HepG2 (cell line): Measurements from ENCODE around the gene ADAMTSL4. TPM values are rescaled to one million over a fixed set of nuclear protein-coding genes. Genes with fewer than 3 reads are reported as not detected.
A peak's percentile ranks its signal among the peaks of the same experiment; 100 is the strongest.

Experiments
- ASH2L ChIP-seq: fragments of 300-600, 200-600 bp; sonication (generic); IDR thresholded peaks from 2 replicates; pipeline ENCODE4 v1.7.0; 2017; ENCODE audit warnings: low read depth, mild to moderate bottlenecking, moderate library complexity, mixed read lengths, low read length; ENCODE audit not compliant: insufficient read length
- CEBPB ChIP-seq: IDR thresholded peaks from 2 replicates; pipeline ENCODE4 v1.6.1; 2011; ENCODE audit warnings: low read depth, low read length, improper control_type of control experiment, borderline replicate concordance
- CHD2 ChIP-seq: IDR thresholded peaks from 2 replicates; pipeline ENCODE4 v1.6.1; 2011; ENCODE audit warnings: low read depth, low read length, improper control_type of control experiment
- HDAC6 ChIP-seq: fragments of 200-600 bp; sonication (generic); IDR thresholded peaks from 2 replicates; pipeline ENCODE4 v1.7.0; 2017; ENCODE audit warnings: mild to moderate bottlenecking, antibody characterized with exemption, low read length, low read depth
- HNF1B ChIP-seq: sonication (generic); formaldehyde crosslinking; IDR thresholded peaks from 2 replicates; pipeline ENCODE4 v1.5.1; 2020; ENCODE audit warnings: mild to moderate bottlenecking, moderate library complexity, missing genetic modification reagents
- IRF1 ChIP-seq: sonication (generic); formaldehyde crosslinking; IDR thresholded peaks from 2 replicates; pipeline ENCODE4 v1.4.0; 2020; ENCODE audit warnings: low read depth, mild to moderate bottlenecking, missing genetic modification reagents
- IRF2 ChIP-seq: IDR thresholded peaks from 2 replicates; pipeline ENCODE4 v1.6.1; 2018; ENCODE audit warnings: missing genetic modification reagents, missing compliant biosample characterization
- JARID2 ChIP-seq: sonication (generic); formaldehyde crosslinking; IDR thresholded peaks from 2 replicates; pipeline ENCODE4 v1.8.1; 2023; ENCODE audit warnings: missing genetic modification reagents, inconsistent platforms; ENCODE audit not compliant: insufficient replicate concordance
- KDM5B ChIP-seq: sonication (generic); formaldehyde crosslinking; IDR thresholded peaks from 2 replicates; pipeline ENCODE4 v1.4.0; 2020; ENCODE audit warnings: missing genetic modification reagents, mild to moderate bottlenecking, borderline replicate concordance
- MBNL3 ChIP-seq: fragments of 250-450 bp; sonication (Bioruptor Pico); conservative IDR thresholded peaks from 2 replicates; pipeline ENCODE4 v1.8.0; 2022; ENCODE audit warnings: mild to moderate bottlenecking, inconsistent platforms
- SIN3B ChIP-seq: fragments of 150-350 bp; IDR thresholded peaks from 2 replicates; pipeline ENCODE4 v1.6.1; 2014; ENCODE audit warnings: low read length
- U2AF1 ChIP-seq: fragments of 200-400 bp; formaldehyde crosslinking; optimal IDR thresholded peaks from 2 replicates; pipeline ENCODE3; 2017; ENCODE audit warnings: mild to moderate bottlenecking, low read depth, low read length
- XRCC5 ChIP-seq: fragments of 200-400 bp; formaldehyde crosslinking; optimal IDR thresholded peaks from 2 replicates; pipeline ENCODE3; 2017; ENCODE audit warnings: mild to moderate bottlenecking, low read length
- ZNF234 ChIP-seq: sonication (generic); formaldehyde crosslinking; conservative IDR thresholded peaks from 2 replicates; pipeline ENCODE4 v1.5.1; 2020; ENCODE audit warnings: mild to moderate bottlenecking, missing genetic modification reagents
- ZNF331 ChIP-seq: sonication (generic); formaldehyde crosslinking; IDR thresholded peaks from 2 replicates; pipeline ENCODE4 v1.4.0; 2020; ENCODE audit warnings: missing genetic modification reagents
- ZNF350 ChIP-seq: sonication (generic); formaldehyde crosslinking; IDR thresholded peaks from 2 replicates; pipeline ENCODE4 v1.4.0; 2020; ENCODE audit warnings: mild to moderate bottlenecking, low read depth, missing genetic modification reagents, borderline replicate concordance
- ZNF432 ChIP-seq: sonication (generic); formaldehyde crosslinking; IDR thresholded peaks from 2 replicates; pipeline ENCODE4 v1.5.0; 2020; ENCODE audit warnings: missing genetic modification reagents, mild to moderate bottlenecking, borderline replicate concordance
- ZNF501 ChIP-seq: sonication (generic); formaldehyde crosslinking; IDR thresholded peaks from 2 replicates; pipeline ENCODE4 v1.5.1; 2020; ENCODE audit warnings: mild to moderate bottlenecking, moderate library complexity, missing genetic modification reagents
- ZNF550 ChIP-seq: sonication (generic); formaldehyde crosslinking; IDR thresholded peaks from 2 replicates; pipeline ENCODE4 v1.4.0; 2020; ENCODE audit warnings: mild to moderate bottlenecking, missing genetic modification reagents, borderline replicate concordance
- ZNF562 ChIP-seq: sonication (generic); formaldehyde crosslinking; IDR thresholded peaks from 2 replicates; pipeline ENCODE4 v1.8.0; 2022; ENCODE audit warnings: missing genetic modification reagents, borderline replicate concordance
- ZNF572 ChIP-seq: sonication (generic); formaldehyde crosslinking; IDR thresholded peaks from 2 replicates; pipeline ENCODE4 v1.5.1; 2020; ENCODE audit warnings: mild to moderate bottlenecking, missing genetic modification reagents
- ZNF761 ChIP-seq: sonication (generic); formaldehyde crosslinking; conservative IDR thresholded peaks from 2 replicates; pipeline ENCODE4 v1.4.0; 2020; ENCODE audit warnings: mild to moderate bottlenecking, missing genetic modification reagents
- ZNF768 ChIP-seq: sonication (generic); formaldehyde crosslinking; IDR thresholded peaks from 2 replicates; pipeline ENCODE4 v1.4.0; 2020; ENCODE audit warnings: missing genetic modification reagents
- ZNF775 ChIP-seq: sonication (generic); formaldehyde crosslinking; IDR thresholded peaks from 2 replicates; pipeline ENCODE4 v1.4.0; 2020; ENCODE audit warnings: missing genetic modification reagents, mild to moderate bottlenecking, moderate library complexity, borderline replicate concordance
- polyA plus RNA-seq, 8 experiments: library from polyadenylated mRNA; depleted of rRNA in 3 of 8; stranded (reverse) in 7 of 8; unstranded in 1 of 8; fragments of >200 nt; fragmentation: Illumina TruSeq in 4 of 8; extraction: Trizol in 4 of 8; gene quantifications; 2 replicates each; pipeline versions ENCODE4 v1.2.1 to v1.2.3, GENCODE V29; 2011 to 2016; ENCODE audit warnings: low read depth in 4 of 8, missing spikeins in 1 of 8, mixed read lengths in 1 of 8; ENCODE audit not compliant: insufficient read depth in 1 of 8
- total RNA-seq, 5 experiments: library from RNA; depleted of rRNA; stranded (reverse); fragments of >200 nt; fragmentation: Illumina TruSeq; extraction: Trizol; gene quantifications; 2 replicates each; pipeline ENCODE4 v1.2.3, GENCODE V29; 2016; ENCODE audit warnings: low read depth in 1 of 5
- TF ChIP-seq, protein P1 (sequence below): sonication (generic); formaldehyde crosslinking; IDR thresholded peaks from 2 replicates; pipeline ENCODE4 v1.5.0; 2020; ENCODE audit warnings: mild to moderate bottlenecking, missing genetic modification reagents

Gene ADAMTSL4
- total and polyA plus RNA-seq, 2 of the 13 experiments (the other 11 are each of a cell fraction or from before 2014, with no cell fraction given) = 3.9 to 16.4 TPM

DNA sequence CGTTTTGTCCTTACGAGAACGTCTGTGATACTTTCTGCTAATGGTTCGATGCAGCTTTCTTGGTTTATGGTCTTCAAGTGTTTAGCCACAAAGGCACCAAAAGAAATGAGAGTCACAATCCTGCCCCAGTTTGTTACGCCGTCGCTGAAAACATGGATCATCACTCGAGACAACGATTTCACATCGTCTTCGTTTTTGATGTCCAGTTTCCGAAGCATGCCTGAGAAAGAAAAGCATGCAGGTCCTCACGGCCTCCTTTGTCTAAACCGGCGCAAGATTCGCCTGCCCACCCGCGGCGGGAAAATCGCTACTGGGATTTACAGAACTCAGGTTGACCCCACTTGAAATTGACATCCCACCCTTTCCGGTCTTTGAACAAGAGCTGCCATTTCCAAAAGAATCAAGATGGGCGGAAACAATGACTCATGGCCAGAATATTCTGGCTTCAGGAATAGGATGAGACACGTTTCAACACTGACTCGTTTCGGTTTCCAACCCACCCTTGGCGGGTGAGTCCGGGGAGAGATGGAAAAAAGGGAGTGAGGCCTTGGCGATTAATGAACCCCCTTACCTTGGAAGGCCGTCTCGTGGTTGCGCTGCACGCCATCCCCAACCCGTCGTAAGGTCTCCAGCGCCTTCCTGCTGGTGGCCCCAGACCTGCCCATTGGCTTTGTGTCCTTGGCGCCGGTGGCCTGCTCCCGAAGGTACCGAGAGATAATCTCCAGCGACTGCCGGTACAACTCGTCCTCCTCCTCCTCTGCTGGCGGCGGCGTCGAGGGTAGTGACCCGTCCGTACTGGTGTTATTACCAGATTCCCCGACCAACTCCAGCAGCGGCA is 29.3 kb downstream of the ADAMTSL4 start (continued):
- TF ChIP-seq, protein P1, sequence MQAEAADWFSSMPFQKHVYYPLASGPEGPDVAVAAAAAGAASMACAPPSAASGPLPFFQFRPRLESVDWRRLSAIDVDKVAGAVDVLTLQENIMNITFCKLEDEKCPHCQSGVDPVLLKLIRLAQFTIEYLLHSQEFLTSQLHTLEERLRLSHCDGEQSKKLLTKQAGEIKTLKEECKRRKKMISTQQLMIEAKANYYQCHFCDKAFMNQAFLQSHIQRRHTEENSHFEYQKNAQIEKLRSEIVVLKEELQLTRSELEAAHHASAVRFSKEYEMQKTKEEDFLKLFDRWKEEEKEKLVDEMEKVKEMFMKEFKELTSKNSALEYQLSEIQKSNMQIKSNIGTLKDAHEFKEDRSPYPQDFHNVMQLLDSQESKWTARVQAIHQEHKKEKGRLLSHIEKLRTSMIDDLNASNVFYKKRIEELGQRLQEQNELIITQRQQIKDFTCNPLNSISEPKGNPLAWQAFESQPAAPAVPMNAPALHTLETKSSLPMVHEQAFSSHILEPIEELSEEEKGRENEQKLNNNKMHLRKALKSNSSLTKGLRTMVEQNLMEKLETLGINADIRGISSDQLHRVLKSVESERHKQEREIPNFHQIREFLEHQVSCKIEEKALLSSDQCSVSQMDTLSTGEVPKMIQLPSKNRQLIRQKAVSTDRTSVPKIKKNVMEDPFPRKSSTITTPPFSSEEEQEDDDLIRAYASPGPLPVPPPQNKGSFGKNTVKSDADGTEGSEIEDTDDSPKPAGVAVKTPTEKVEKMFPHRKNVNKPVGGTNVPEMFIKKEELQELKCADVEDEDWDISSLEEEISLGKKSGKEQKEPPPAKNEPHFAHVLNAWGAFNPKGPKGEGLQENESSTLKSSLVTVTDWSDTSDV (CRISPR knock-in tag) = no peak
- TF ChIP-seq HNF1B (no peak; the same call in 1 of the 2 replicates), IRF2 (CRISPR knock-in tag) (0 out of 2 replicates have a peak, but pooled peaks have one; percentile 17), ZNF775 (CRISPR knock-in tag) (no peak), KDM5B (CRISPR knock-in tag) (no peak), ASH2L (peak; percentile 78), CEBPB (no peak), ZNF432 (CRISPR knock-in tag) (no peak), CHD2 (no peak), JARID2 (CRISPR knock-in tag) (no peak), ZNF331 (CRISPR knock-in tag) (0 out of 2 replicates have a peak, but pooled peaks have one; percentile 12), ZNF550 (CRISPR knock-in tag) (0 out of 2 replicates have a peak, but pooled peaks have one; percentile 22), ZNF501 (CRISPR knock-in tag) (peak; percentile 72; the same call in 1 of the 2 replicates), ZNF234 (CRISPR knock-in tag) (0 out of 2 replicates have a peak, but pooled peaks have one; percentile 79), ZNF761 (CRISPR knock-in tag) (no peak), SIN3B (no peak), HDAC6 (no peak), ZNF768 (CRISPR knock-in tag) (no peak), ZNF350 (peak; percentile 57; the same call in 1 of the 2 replicates), ZNF562 (CRISPR knock-in tag) (no peak), XRCC5 (peak; percentile 12), U2AF1 (peak; percentile 66), ZNF572 (CRISPR knock-in tag) (0 out of 2 replicates have a peak, but pooled peaks have one; percentile 34), IRF1 (CRISPR knock-in tag) (no peak), MBNL3 (no peak)
